Bronchial epithelial cell (primary cell): ENCODE measurements around the gene ZNF831. TPM values are rescaled to one million over a fixed set of nuclear protein-coding genes. Genes with fewer than 3 reads are reported as not detected.

Experiments used
- DNase-seq: peaks from one replicate; pipeline ENCODE4 v3.0.0-alpha.2; 2010; ENCODE audit warnings: low read depth
- FAIRE-seq: peaks from 2 replicates; lab custom pipeline; 2011; peaks lifted over from hg19 to GRCh38; lab: Jason Lieb, UNC
- H3K27me3 ChIP-seq: 2 replicates; pipeline ENCODE4 v1.5.1; 2011; ENCODE audit warnings: low read length; ENCODE audit not compliant: control insufficient read depth, insufficient read depth
- H3K36me3 ChIP-seq: 2 replicates; pipeline ENCODE4 v1.5.1; 2011; ENCODE audit warnings: low read length; ENCODE audit not compliant: control insufficient read depth, insufficient read depth
- H3K4me3 ChIP-seq: 2 replicates; pipeline ENCODE4 v1.5.1; 2011; ENCODE audit warnings: mild to moderate bottlenecking, low read depth, low read length, control low read depth
- CTCF ChIP-seq: IDR thresholded peaks from 2 replicates; pipeline ENCODE4 v1.5.1; 2011; ENCODE audit warnings: mild to moderate bottlenecking, moderate library complexity, low read length, control low read depth, inconsistent platforms; ENCODE audit not compliant: insufficient read depth, severe bottlenecking
- total RNA-seq: library from RNA; depleted of rRNA; stranded (reverse); fragments of >200 nt; gene quantifications from 2 replicates; pipeline ENCODE4 v1.2.1, GENCODE V29; 2014

ZNF831 gene
- total RNA-seq, 1 donor from 2014 or later = not detected

- H3K27me3 ChIP-seq = peaks cover 6% of the 10 kb centered on the region
- no peaks in the 10 kb centered on the region for H3K36me3 ChIP-seq
- no peak overlapping the region for H3K4me3 ChIP-seq
- DNase-seq (no peak), FAIRE-seq (no peak)
- TF ChIP-seq CTCF = no peak
Measured at GRCh38 chr20:59217173-59217572, 53.6 kb downstream of the ZNF831 start.

GRCh38 chr20:59217794-59218280 is 54.2 kb downstream of the ZNF831 start:
- TF ChIP-seq CTCF = no peak
- Histone ChIP-seq H3K36me3 (no peaks in the 10 kb centered on the region), H3K27me3 (peaks cover 7% of the 10 kb centered on the region), H3K4me3 (no peak overlapping the region)
- no peak for FAIRE-seq
- DNase-seq = no peak

- Histone ChIP-seq H3K27me3 (peaks cover 7% of the 10 kb centered on the region), H3K36me3 (no peaks in the 10 kb centered on the region), H3K4me3 (no peak overlapping the region)
- no peak for FAIRE-seq
- no peak for TF ChIP-seq CTCF
- no peak for DNase-seq
Measured at GRCh38 chr20:59219211-59219610, 55.6 kb downstream of the ZNF831 start.

GRCh38 chr20:59220161-59220560 is 56.5 kb downstream of the ZNF831 start:
- no peak for FAIRE-seq

GRCh38 chr20:59221049-59221706 is 57.6 kb downstream of the ZNF831 start:
- H3K27me3 ChIP-seq = peaks cover 7% of the 10 kb centered on the region
- TF ChIP-seq CTCF = no peak
- H3K36me3 ChIP-seq = no peaks in the 10 kb centered on the region
- FAIRE-seq (no peak), DNase-seq (peak; percentile 2)
- no peak overlapping the region for H3K4me3 ChIP-seq

More at GRCh38 chr20:59220161-59220560, 56.5 kb downstream of the ZNF831 start:
- DNase-seq = no peak
- no peak for TF ChIP-seq CTCF
- Histone ChIP-seq H3K4me3 (no peak overlapping the region), H3K36me3 (no peaks in the 10 kb centered on the region), H3K27me3 (peaks cover 7% of the 10 kb centered on the region)

- no peak for TF ChIP-seq CTCF
- Histone ChIP-seq H3K27me3 (peaks cover 7% of the 10 kb centered on the region), H3K36me3 (no peaks in the 10 kb centered on the region), H3K4me3 (peak overlapping the region; percentile 36)
- FAIRE-seq = no peak
- no peak for DNase-seq
Measured at GRCh38 chr20:59221707-59222252, 58.2 kb downstream of the ZNF831 start.
